ENCODE results near the gene SUGCT.

DNA sequence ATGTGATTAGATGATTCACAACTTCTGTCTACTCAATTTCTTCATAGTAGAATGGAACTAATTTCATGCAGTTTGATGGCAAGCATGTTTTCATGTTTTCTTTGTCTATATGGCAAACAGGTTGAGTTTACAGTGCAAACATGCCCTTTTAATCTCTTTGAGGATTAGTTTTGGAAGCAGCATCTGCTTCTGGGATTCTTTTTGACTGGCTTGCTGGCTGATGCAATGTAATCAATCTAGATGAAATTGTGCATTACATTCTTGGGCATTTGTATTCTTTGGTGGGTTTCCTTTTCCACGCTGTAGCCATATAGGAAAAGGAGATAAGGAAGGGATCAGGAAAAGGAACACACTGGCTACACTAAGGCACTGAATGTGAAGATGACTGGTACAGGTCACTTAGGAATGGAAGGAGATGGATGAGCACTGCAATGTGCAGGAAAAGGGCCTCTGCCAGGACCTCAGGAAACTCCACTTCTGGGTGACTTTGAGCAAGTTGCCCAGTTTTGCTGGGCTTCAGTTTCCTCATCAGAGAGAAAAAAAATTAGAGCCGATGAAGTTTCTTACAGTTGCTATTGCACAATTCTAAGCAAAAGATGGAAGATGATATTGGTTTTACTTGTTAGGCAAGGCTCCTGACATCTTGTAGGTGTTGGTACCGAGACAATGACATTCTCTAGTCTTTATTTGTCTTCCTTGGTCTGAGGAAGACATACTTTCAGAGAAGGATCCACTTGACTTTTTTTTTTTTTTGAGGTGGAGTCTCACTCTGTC, 269.1 kb downstream of the SUGCT start:
- TF ChIP-seq, protein P1, sequence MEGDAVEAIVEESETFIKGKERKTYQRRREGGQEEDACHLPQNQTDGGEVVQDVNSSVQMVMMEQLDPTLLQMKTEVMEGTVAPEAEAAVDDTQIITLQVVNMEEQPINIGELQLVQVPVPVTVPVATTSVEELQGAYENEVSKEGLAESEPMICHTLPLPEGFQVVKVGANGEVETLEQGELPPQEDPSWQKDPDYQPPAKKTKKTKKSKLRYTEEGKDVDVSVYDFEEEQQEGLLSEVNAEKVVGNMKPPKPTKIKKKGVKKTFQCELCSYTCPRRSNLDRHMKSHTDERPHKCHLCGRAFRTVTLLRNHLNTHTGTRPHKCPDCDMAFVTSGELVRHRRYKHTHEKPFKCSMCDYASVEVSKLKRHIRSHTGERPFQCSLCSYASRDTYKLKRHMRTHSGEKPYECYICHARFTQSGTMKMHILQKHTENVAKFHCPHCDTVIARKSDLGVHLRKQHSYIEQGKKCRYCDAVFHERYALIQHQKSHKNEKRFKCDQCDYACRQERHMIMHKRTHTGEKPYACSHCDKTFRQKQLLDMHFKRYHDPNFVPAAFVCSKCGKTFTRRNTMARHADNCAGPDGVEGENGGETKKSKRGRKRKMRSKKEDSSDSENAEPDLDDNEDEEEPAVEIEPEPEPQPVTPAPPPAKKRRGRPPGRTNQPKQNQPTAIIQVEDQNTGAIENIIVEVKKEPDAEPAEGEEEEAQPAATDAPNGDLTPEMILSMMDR (IDR thresholded peaks at IDR 0.05 in 8 of 11, conservative IDR thresholded peaks at IDR 0.05 in 3 of 11): no peak
- TF ChIP-seq POLR2AphosphoS5 (IDR thresholded peaks at IDR 0.05) (no peak), POLR2A (IDR thresholded peaks at IDR 0.05) (no peak)
